Esophagus squamous epithelium (tissue), 4 donors: Measurements from ENCODE around the gene MUC4.

Experiments
- CTCF ChIP-seq, 6 experiments: fragments of 450-650 bp in 4 of 6; fragments of 200-600 bp in 2 of 6; sonication (generic) in 2 of 6; IDR thresholded peaks; one replicate each; pipeline ENCODE4 v1.5.1; 2016 to 2019; ENCODE audit warnings: antibody characterized with exemption in 6 of 6, mild to moderate bottlenecking in 4 of 6, moderate library complexity in 4 of 6
- POLR2A ChIP-seq, 4 donors: fragments of 450-650 bp; IDR thresholded peaks; one replicate each; pipeline ENCODE4 v1.6.1; 2017; ENCODE audit warnings: antibody characterized with exemption in 4 of 4, mild to moderate bottlenecking in 4 of 4, moderate library complexity in 3 of 4

DNA sequence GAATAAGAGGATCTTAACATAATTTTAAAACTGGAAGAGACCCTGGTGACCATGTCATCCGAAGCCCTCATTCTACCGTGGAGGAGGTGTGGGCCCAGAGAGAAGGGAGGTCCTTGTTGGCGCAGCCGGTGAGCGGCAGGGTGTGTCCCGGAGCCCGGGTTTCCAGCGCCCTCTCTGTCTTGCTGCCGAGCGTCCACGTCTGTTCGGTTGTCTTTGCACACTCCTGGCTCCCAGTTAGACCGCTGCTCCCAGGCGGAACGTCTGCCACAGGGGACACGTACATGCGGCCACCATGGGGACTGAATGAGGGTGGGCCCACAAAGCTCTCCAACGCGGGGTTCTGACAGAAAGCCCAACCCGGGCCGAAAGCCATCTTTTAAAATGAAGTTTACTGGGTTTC, 6.6 kb upstream of the MUC4 start:
- no peak for TF ChIP-seq POLR2A (IDR thresholded peaks at IDR 0.05)
- TF ChIP-seq CTCF (IDR thresholded peaks at IDR 0.05), result no peak
